AG20443 (cell line): ENCODE data around the gene PARD3B.
A peak's percentile ranks its signal among the peaks of the same experiment; 100 is the strongest.

ENCODE experiments used
- DNase-seq: peaks from one replicate; pipeline ENCODE4 v3.0.0; 2012; ENCODE audit warnings: low spot score, mixed read lengths

PARD3B gene

DNA sequence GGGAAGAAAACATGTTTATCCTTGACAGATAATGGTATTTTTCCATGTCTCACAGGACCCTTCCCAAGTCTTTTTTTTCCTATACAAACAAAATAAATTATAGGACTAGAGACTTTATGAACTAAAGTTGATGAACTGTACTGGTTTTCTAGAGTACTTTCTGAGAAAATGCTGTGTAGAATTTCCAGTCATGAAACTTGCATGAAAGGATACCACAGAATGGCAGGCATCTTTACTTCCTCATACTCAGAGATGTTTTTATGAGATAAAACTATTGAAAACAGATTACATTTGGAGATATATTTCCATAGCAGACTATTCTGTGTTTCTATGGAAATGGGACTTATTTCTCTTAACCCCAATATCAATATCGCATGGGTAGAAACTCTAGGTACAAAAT, 403.5 kb downstream of the PARD3B start:
- no peak for DNase-seq

DNA sequence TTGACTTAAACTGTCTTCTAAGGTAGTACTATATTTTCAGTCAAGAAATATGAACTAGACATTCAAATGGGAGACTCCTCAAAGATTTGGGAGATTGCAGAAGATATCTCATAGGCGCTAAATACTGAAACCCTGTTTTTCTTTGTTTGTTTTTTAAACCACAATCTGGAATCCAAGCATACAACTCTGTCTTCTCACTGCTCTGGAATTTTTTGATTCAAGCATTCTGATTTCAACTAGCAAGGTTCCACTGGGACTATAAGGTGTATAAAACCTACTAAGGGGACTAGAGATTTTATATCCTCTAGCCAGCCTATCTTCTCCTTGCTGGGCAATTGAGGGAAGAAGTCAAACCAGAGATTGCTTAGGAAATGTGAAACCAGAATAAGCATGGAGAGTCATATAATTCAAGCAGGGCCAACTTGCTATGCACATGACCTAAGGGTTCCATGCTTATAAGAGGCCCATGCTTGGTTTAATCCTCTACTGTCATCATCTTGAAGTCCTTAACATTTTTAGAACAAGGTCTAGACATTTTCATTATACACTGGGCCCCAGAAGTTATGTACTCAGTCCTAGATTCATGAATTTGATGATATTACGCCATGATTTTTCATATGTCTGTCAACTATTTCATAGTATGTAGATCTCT, 405.5 kb downstream of the PARD3B start:
- peak; percentile 23 for DNase-seq

DNA sequence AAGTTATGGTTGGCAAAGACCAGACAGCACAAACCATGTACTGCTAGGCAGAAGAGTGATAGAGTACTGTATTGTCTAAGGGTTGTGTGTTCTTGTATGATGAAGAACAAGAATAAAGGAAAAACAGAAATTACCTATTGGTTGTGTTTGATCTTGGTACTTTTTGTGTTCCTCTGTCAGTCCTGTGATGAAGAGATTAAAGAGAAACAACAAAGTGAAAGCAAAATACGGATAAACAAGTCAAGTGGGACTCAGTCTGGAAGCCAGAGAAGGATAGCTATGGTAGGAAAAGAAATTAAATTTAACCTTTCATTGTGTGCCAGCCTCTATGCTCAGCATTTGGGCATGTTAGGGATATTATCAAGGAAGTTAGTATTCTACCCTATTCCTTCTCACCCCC, 413.1 kb downstream of the PARD3B start:
- no peak for DNase-seq

DNA sequence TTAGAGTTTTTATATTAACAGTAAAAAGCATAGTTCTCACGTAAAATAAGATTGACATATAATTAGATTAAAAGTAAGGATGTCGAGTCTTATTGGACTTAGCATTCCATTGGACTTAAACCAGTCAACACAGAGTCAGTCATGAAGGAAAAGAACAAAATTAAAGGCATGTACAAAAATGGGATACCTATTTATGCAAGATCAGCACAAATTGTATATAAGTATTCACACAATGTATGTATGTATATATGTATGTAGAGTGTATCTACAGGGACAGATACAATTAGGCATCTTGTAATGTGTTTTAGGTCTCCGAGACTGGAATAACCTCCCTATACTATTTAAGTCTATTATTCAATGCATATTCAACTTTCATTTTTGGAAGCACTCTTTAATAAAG, 419.1 kb downstream of the PARD3B start:
- DNase-seq = no peak

- DNase-seq = no peak
Observed at GRCh38 chr2:204966245-204966644, 421.0 kb downstream of the PARD3B start.

- no peak for DNase-seq
Observed at GRCh38 chr2:204967199-204967960, 422.1 kb downstream of the PARD3B start.

- DNase-seq = no peak
Observed at GRCh38 chr2:204971206-204971907, 426.1 kb downstream of the PARD3B start.

- DNase-seq = no peak
Observed at GRCh38 chr2:204972161-204972560, 426.9 kb downstream of the PARD3B start.

DNA sequence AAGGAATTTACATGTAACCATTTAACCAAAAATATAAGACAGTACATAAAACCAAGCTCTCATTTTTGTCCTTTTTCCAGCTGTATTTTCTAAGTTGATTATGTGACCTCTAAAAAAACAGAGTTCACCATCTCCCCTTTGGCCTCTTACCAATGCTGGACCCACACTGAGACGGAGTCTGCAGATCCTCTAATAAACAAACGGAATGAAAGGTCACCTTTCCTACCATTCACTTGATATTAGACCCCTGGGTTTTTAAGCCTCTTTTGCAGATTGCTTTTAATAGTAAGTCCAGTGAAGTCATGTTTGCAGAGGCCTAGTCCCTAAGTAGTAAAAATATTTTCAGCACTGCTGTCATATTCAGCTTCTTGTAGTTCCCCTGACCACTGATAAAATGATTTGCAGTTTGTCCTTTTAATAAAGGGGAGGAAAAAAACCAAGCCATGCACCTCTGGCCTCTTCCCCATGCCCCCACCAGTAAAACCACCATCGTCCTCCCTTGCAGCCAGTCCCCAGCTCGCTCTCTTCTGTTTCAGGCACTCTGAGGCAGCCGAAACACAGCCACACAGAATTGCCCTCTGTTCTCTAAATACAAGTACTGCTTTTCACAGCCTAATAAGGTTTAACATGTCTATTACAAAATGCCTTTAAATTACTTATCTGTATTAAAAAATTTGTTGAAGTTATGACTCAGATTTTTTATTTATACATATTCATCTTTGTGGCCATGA, 427.5 kb downstream of the PARD3B start:
- no peak for DNase-seq

DNA sequence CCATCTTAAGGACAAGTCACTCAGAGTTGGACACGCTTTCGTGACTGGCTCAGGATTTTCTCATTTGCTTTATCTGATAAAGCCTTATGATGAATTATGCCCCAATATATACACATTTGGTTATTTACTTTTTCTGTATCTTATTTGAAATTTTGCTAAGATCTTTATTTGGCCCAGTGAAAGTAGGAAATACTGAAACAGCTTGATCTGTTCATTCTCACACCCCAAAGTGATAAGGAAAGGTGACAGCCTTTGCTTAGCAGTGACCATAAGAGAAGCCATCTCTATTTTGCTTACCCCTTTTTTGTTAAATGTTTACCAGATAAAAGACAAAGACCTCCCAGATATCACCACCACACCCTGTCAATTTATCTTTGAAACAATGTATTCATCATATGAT, 428.3 kb downstream of the PARD3B start:
- DNase-seq = no peak

DNA sequence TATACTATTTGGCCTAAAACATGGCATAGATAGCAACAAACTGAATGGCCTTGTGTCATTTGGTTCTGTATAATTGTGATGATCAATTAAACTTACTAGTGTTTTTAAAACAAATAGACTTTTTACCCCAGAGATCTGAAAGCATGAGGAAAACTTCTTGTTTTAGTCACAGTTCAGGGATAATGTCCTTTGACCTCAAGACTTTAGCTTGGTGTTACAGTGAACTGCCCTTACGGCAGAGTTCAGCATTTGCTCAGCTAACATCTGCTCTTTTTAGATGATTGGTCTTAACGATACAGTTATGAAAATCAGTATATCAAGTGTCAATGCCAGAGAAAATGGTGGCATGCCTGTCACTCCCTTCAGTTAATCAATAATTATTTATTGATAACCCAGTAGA, 429.2 kb downstream of the PARD3B start:
- no peak for DNase-seq

DNA sequence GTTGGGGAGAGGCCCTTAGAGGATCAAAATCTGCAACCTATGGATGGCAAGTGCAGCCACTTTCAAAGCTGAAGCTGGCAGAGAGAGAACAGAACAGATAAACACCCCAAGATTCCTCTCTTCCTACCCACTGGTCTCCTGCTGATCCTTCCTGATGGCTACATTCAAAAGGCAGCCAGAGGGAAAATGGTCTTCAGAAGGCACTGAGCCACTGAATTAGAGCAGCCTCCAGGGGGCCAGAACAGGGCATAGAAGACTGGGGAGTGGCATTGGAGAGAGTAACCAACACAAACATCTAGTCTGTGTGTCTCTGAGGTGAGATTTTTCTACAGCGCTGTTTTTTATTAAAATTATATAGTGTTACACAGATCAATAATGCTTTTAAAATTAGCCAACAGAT, 432.6 kb downstream of the PARD3B start:
- DNase-seq = no peak

DNA sequence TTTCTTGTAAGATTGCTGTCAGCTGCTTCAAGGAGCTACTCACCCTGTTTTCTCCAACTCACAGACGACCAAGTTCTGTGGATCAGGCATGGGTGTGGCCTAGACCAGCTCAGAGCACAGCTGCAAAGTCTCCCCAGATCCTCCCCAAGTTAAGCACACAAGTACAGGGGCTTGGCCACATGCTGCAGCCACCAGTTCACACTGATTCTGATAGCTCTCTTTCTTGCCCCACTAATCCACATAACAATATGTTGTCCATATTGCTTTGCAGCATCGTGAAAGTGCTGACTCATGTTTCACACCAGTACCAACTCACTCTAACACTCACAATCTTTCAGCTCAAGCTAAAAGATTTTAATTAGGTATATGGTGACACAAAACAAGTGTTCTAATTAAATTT, 437.0 kb downstream of the PARD3B start:
- peak; percentile 36 for DNase-seq

DNA sequence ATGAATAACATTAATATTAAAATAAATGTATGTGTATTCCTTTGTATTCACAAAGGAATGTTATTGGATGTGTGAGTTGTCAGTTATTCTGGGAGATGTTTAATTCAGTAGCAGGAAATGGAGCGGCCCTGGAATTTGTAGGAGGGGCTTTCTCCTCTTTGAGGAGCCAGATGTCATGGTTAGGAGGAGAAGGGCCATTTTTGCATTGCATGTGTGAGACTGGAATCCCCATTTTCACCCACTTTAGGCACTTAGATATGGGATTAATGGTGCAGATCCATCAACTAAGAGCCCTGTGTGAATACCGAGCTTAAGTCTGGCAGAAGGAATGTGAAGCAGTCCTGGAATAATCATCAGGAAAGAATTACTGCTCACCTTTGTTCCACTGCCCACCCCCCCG, 439.2 kb downstream of the PARD3B start:
- DNase-seq = no peak

DNA sequence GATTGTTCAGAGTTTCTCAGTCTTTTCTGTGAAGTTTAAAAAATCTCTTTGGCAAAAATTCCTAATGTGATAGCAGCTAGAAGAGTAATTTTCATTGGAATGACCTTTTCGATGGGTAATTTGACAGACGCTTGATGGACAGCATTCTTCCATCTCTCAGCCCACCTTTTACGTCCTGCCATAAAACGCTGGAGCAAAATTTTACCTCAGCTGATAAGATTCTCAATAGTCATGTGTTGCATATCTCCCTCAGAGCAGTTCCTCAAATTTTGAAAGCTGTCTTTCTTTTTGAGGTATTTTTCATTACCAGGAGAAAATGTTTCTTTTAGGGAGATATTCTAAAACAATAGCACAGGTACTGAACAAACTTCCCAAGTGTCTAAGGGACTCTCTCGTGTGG, 441.4 kb downstream of the PARD3B start:
- no peak for DNase-seq

DNA sequence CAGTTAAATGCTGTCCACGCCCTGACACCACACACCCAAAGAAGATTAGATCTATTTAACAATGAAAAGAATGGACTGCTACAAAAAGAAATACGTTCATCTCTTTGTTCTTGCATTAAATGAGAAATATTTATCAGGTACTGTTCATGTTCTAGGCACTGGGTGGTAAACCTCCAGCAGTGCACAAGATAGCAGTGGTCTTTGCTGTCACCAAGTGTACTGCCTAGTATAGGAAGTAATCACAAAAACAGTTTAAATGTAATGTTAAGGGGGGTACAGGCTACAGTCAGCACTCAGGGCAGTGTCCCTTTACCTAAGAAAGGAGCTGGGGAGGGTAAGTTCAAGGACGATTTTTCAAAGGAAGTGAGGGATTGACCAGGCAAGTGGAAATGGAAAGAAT, 443.6 kb downstream of the PARD3B start:
- no peak for DNase-seq

DNA sequence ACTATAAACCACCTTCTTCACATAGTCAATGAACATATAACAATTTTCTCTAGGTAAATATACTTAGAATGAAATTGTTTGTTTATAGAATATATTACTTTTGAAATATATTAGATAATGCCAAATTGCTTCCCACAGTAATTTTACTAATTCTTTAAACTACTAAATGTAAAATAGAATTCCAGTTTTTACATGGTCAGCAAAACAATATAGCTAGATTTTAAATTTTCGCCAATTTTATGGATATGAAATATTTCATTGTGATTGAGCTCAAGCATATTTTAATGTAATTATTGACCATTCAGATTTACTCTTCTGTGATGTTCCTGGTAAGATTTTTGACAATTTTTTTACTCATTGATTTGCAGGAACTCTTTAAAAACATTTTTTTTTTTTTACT, 444.6 kb downstream of the PARD3B start:
- DNase-seq = no peak

DNA sequence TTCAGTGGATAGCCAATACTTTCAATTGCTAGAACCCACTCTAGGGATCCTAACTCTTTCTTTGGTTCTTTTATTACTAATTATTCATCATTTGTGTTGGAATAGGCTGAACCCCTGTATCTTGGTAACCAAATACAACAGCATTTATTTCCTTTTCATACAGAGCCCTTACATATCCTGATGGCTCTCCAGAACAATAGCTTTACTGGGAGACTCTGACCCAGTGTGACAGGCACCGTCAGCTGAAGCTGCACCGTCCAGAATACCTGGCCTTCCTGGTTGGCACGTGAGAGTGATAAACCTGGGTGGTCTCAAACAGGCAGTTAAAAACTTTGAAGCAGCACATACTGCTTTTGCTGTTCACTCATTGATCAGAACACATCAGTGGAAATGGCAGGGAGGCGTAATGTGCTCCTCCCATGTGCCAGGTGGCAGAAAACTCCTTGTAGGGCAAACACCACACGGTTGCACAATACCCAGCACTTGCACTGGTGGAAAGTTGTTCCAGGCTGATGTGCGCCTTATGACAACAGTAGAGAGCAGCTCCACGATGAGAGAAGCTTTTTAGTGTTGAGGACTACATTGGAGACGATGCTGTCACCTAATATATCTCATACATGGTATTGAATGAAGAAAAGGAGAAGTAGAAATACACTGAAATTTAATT, 456.2 kb downstream of the PARD3B start:
- DNase-seq = no peak

GRCh38 chr2:205002390-205002789, 457.1 kb downstream of the PARD3B start:
- DNase-seq = no peak

- DNase-seq = no peak
Observed at GRCh38 chr2:205003288-205003687, 458.0 kb downstream of the PARD3B start.

- no peak for DNase-seq
Observed at GRCh38 chr2:205010196-205010595, 464.9 kb downstream of the PARD3B start.

GRCh38 chr2:205011031-205011430, 465.8 kb downstream of the PARD3B start:
- DNase-seq = no peak
